SW480 (cell line): ENCODE measurements around the gene MID1.
A peak's percentile ranks its signal among the peaks of the same experiment; 100 is the strongest.

Experiments used
- DNase-seq: peaks from one replicate; pipeline ENCODE4 v3.0.0-alpha.2; 2016; ENCODE audit warnings: low spot score

The MID1 gene

GRCh38 chrX:10485326-10485725 lies 135.1 kb downstream of the MID1 start:
- DNase-seq: no peak

- no peak for DNase-seq
Measured at GRCh38 chrX:10484683-10485247, 135.6 kb downstream of the MID1 start.

- DNase-seq: no peak
Measured at GRCh38 chrX:10483191-10483831, 137.1 kb downstream of the MID1 start.

GRCh38 chrX:10482708-10483107 lies 137.7 kb downstream of the MID1 start:
- DNase-seq: no peak

- no peak for DNase-seq
Measured at GRCh38 chrX:10482261-10482660, 138.1 kb downstream of the MID1 start.

GRCh38 chrX:10480861-10481260 lies 139.5 kb downstream of the MID1 start:
- DNase-seq: no peak

- DNase-seq: no peak
Measured at GRCh38 chrX:10479508-10479907, 140.9 kb downstream of the MID1 start.

GRCh38 chrX:10477525-10477924 lies 142.9 kb downstream of the MID1 start:
- DNase-seq: no peak

GRCh38 chrX:10474913-10475568 lies 145.3 kb downstream of the MID1 start:
- no peak for DNase-seq

- no peak for DNase-seq
Measured at GRCh38 chrX:10474510-10474909, 145.9 kb downstream of the MID1 start.

GRCh38 chrX:10471418-10471817 lies 149.0 kb downstream of the MID1 start:
- DNase-seq: no peak

- DNase-seq: no peak
Measured at GRCh38 chrX:10470009-10470408, 150.4 kb downstream of the MID1 start.

- DNase-seq: no peak
Measured at GRCh38 chrX:10467793-10468192, 152.6 kb downstream of the MID1 start.

GRCh38 chrX:10465254-10465653 lies 155.1 kb downstream of the MID1 start:
- no peak for DNase-seq

GRCh38 chrX:10457092-10457491 lies 163.3 kb downstream of the MID1 start:
- no peak for DNase-seq

GRCh38 chrX:10453945-10454344 lies 166.4 kb downstream of the MID1 start:
- DNase-seq: no peak

- DNase-seq: no peak
Measured at GRCh38 chrX:10450959-10451355, 169.4 kb downstream of the MID1 start.

GRCh38 chrX:10450229-10450958 lies 170.0 kb downstream of the MID1 start:
- no peak for DNase-seq

GRCh38 chrX:10447564-10448214 lies 172.7 kb downstream of the MID1 start:
- DNase-seq: no peak

GRCh38 chrX:10444204-10444603 lies 176.2 kb downstream of the MID1 start:
- peak; percentile 5 for DNase-seq

GRCh38 chrX:10441464-10441863 lies 178.9 kb downstream of the MID1 start:
- DNase-seq: no peak

- no peak for DNase-seq
Measured at GRCh38 chrX:10433296-10433965, 187.0 kb downstream of the MID1 start.
